Activated T-cell treated with anti-CD3 and anti-CD28 coated beads, Interleukin-2, amount 50 U/mL, for 4 hours (primary cell): ENCODE data around the gene DPCD. TPM values are rescaled to one million over a fixed set of nuclear protein-coding genes. Genes with fewer than 3 reads are reported as not detected.

Experiments
- ATAC-seq, 2 donors: fragments of 200-7000 bp; cut with Tn5 transposase; one replicate each; pipeline ENCODE4 v1.10.0; 2021
- DNase-seq: peaks from one replicate; pipeline ENCODE4 v3.0.0-alpha.2; 2020
- H3K27me3 Mint-ChIP-seq: one replicate; pipeline ENCODE4 v1.8.0; 2021; ENCODE audit warnings: low read depth, mixed read lengths
- H3K36me3 Mint-ChIP-seq: one replicate; pipeline ENCODE4 v1.8.0; 2022; ENCODE audit warnings: mixed read lengths; ENCODE audit not compliant: insufficient read depth
- H3K4me1 Mint-ChIP-seq: one replicate; pipeline ENCODE4 v1.8.0; 2021; ENCODE audit warnings: low read depth, mixed read lengths
- H3K4me3 Mint-ChIP-seq: one replicate; pipeline ENCODE4 v1.8.0; 2021; ENCODE audit warnings: mild to moderate bottlenecking, moderate library complexity, mixed read lengths
- H3K9me3 Mint-ChIP-seq: one replicate; pipeline ENCODE4 v1.8.0; 2021; ENCODE audit warnings: mixed read lengths
- total RNA-seq, 3 donors: library from RNA; stranded (reverse); gene quantifications; one replicate each; pipeline ENCODE4 v1.2.1, GENCODE V29; 2021

Gene DPCD
- total RNA-seq, 3 donors from 2014 or later: 8.5 to 12.2 (median 9.7) TPM

GRCh38 chr10:101595591-101596433, 7.7 kb downstream of the DPCD start:
- Mint-ChIP-seq H3K36me3 (no peaks in the 10 kb centered on the region), H3K9me3 (no peaks in the 10 kb centered on the region), H3K4me3 (no peak overlapping the region), H3K4me1 (no peaks in the 10 kb centered on the region), H3K27me3 (no peaks in the 10 kb centered on the region)
- DNase-seq: no peak
- no peak for ATAC-seq

GRCh38 chr10:101597091-101597900, 9.2 kb downstream of the DPCD start:
- H3K36me3 Mint-ChIP-seq: no peaks in the 10 kb centered on the region
- ATAC-seq: no peak

DNA sequence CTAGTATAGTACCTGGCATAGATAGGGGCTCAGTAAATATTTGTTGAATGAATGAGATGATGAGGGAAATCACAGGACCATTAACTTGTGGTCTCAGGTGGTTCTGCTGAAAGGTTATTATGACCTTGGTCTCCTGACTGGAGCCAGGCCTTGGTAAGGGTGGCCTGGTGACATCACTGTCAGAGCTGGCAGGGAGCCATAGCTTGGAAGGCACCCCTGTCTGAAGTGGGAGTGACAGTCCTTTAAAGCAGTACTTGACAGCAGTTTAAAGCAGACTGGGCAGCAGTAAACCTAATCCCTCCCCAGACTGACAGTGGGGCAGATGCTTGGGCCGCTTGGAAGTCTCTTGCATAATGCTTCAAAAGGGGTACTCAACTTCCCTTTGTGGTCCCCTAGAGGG, 13.4 kb downstream of the DPCD start:
- H3K36me3 Mint-ChIP-seq: no peaks in the 10 kb centered on the region

More at GRCh38 chr10:101597091-101597900, 9.2 kb downstream of the DPCD start:
- no peak for DNase-seq
- Mint-ChIP-seq H3K27me3 (no peaks in the 10 kb centered on the region), H3K4me1 (no peaks in the 10 kb centered on the region), H3K9me3 (no peaks in the 10 kb centered on the region), H3K4me3 (no peak overlapping the region)

DNA sequence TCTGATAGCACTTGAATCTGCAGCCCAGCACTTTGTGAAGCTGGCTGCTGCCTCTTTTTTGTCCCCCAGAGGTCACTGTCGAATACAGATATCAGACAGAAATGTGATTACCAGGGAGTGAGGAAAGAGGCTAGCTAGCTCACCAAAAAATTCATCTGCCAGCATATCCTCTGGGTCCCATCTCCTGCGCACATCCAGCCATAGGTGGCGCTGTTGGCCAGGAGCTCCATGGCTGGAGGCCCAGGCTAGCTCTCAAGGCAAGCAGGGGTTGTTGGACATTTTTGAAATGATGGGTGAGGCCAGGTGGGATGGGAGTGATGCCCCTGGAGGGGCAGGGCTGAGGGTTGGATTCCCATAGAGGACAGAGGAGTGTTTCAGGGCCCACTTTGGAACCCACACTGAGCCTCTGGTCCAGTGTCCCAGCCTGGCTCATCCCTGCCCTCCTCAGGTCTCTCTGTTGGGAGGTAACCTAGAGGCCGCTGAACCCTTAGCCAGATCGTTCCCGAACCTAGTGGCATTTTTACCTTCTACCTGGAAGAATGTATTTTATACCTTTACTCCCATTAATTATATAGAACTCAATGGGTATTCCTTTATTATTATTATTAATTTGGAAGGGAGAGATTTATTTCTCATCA, 14.8 kb downstream of the DPCD start:
- Mint-ChIP-seq H3K4me1 (no peaks in the 10 kb centered on the region), H3K9me3 (no peaks in the 10 kb centered on the region), H3K36me3 (no peaks in the 10 kb centered on the region), H3K27me3 (no peaks in the 10 kb centered on the region), H3K4me3 (no peak overlapping the region)
- peak; percentile 73 to 91 for ATAC-seq
- peak; percentile 28 for DNase-seq

More for the DNA sequence above, 13.4 kb downstream of the DPCD start:
- DNase-seq: no peak
- no peaks in the 10 kb centered on the region for H3K27me3 Mint-ChIP-seq
- H3K4me1 Mint-ChIP-seq: no peaks in the 10 kb centered on the region
- H3K9me3 Mint-ChIP-seq: no peaks in the 10 kb centered on the region
- no peak overlapping the region for H3K4me3 Mint-ChIP-seq
- no peak for ATAC-seq

DNA sequence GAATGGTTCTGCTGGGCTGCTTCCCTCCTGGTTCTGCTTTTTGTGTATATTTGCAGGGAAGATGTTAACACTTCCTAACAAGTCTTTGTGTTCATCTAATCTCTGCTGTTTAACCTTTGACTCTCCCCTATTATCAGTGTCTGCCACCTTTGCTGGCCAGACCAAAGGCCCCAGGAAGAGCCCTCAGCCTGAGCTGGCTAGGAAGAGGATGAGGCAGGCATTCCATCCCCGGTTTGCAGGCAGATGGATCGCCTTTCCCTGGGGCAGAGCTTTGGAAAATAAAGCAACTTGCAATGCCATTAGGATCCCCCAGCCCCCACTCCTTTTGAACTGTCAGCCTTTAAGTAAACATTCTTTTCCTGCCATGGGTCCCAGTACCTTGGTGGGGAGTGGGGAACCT, 19.0 kb downstream of the DPCD start:
- no peak for ATAC-seq
- no peaks in the 10 kb centered on the region for H3K36me3 Mint-ChIP-seq
- no peak overlapping the region for H3K4me3 Mint-ChIP-seq
- H3K4me1 Mint-ChIP-seq: no peaks in the 10 kb centered on the region
- DNase-seq: no peak
- no peaks in the 10 kb centered on the region for H3K9me3 Mint-ChIP-seq
- no peaks in the 10 kb centered on the region for H3K27me3 Mint-ChIP-seq

DNA sequence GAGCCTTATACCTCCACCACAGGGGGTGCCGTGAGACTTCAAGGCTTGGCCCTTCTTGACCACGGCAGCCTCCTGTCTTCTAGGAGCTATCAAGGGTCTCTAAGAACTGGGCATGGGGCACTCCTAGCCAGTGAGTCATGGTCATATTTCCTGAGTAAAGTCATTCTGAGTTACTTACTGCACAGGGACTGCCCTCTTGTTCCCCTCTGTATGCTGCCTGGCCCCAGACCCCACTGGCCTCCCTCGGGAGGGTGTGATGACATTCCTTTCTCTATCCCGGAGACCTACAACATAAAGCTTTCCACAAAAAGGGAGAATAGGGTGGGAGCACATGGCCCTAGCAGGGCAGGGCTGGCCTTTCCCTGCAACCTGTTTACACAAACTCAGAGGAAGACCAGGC, 21.4 kb downstream of the DPCD start:
- H3K4me3 Mint-ChIP-seq: no peak overlapping the region
- no peak for ATAC-seq
- no peaks in the 10 kb centered on the region for H3K9me3 Mint-ChIP-seq
- no peaks in the 10 kb centered on the region for H3K4me1 Mint-ChIP-seq
- H3K36me3 Mint-ChIP-seq: no peaks in the 10 kb centered on the region
- no peak for DNase-seq
- H3K27me3 Mint-ChIP-seq: no peaks in the 10 kb centered on the region

DNA sequence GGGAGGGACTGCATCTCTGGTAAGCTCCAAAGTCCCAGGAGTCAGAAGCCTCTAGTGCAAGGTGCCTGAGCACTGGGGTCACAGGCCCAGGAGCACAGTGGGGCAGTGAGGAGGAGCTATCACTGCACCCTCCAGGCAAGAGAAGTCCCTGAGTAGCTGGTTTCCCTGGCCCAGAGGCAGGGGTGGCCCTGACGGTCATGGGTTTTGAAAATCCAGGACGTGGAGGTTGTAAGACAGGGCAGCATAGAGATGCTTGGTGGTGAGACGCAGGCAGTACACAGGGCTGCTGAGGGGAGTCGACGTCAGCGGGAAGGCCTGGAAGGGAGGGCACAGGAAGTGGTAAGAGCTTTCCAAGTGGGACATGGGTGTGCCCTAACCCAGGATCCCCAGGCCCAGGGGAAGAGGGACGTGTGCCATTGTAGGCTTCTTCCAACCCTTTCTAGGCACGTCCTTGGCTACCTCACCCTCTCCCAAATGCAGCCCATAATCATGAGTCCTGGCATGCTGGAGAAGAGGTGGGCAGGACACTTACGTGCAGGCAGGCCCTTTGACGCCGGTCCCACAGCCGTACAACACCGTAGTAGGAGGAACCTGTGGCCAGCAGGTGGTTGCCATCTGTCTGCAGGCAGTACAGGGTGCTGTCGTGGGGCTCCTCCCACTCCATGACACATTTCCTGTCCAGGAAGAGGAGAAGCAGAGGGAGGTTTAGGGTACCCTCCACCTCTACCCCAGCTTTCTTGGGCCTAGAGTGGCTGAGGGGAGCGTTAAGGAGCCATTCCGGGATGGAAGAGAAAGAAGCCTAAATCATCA, 23.2 kb downstream of the DPCD start:
- H3K4me3 Mint-ChIP-seq: no peak overlapping the region
- no peaks in the 10 kb centered on the region for H3K9me3 Mint-ChIP-seq
- DNase-seq: no peak
- H3K27me3 Mint-ChIP-seq: no peaks in the 10 kb centered on the region
- ATAC-seq: peak in 1 of 2 donors; percentile 59
- H3K36me3 Mint-ChIP-seq: peaks cover 2% of the 10 kb centered on the region
- no peaks in the 10 kb centered on the region for H3K4me1 Mint-ChIP-seq

DNA sequence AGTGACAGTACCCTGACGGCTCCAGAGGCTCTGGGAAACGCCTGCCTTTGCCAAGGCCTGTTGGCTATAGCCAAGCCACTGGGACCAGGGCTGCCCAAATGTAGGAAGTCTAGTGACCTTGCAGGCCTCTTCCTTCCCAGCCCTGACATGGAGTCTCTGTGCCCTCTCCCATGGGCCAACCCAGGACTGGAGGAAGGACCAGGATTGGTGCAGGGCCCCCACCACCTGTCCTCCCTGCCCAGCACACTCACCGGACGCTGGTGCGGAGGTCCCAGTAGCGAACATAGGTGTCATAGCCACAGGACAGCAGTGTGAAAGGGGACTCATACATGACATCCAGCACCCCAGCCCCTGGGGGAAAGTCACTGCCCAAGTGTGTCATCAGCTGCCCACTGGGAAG, 24.0 kb downstream of the DPCD start:
- DNase-seq: no peak
- no peaks in the 10 kb centered on the region for H3K27me3 Mint-ChIP-seq
- H3K4me3 Mint-ChIP-seq: no peak overlapping the region
- ATAC-seq: no peak
- no peaks in the 10 kb centered on the region for H3K4me1 Mint-ChIP-seq
- peaks cover 3% of the 10 kb centered on the region for H3K36me3 Mint-ChIP-seq
- H3K9me3 Mint-ChIP-seq: no peaks in the 10 kb centered on the region

DNA sequence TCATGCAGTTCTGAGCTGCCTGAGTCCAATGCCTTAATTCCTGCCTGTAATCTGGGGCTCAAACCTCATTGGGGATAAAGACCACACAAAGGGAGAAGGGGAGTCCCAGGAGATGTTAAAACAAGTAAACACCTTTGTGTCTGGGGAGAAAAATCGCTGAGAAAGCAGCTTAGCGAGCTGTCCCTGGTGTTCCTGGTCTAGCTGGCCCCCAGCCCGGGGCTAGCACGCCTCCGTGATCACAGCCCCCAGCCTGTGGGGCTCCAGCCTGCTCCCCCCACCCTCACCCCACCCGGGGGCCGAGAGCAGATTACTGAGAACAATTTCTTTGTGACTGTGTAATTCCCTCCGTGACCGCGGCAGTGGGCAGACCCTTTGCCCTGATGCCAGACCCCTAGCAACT, 24.8 kb downstream of the DPCD start:
- Mint-ChIP-seq H3K4me1 (peaks cover under 1% of the 10 kb centered on the region), H3K36me3 (peaks cover 3% of the 10 kb centered on the region), H3K9me3 (no peaks in the 10 kb centered on the region), H3K27me3 (no peaks in the 10 kb centered on the region), H3K4me3 (no peak overlapping the region)
- ATAC-seq: no peak
- DNase-seq: no peak

DNA sequence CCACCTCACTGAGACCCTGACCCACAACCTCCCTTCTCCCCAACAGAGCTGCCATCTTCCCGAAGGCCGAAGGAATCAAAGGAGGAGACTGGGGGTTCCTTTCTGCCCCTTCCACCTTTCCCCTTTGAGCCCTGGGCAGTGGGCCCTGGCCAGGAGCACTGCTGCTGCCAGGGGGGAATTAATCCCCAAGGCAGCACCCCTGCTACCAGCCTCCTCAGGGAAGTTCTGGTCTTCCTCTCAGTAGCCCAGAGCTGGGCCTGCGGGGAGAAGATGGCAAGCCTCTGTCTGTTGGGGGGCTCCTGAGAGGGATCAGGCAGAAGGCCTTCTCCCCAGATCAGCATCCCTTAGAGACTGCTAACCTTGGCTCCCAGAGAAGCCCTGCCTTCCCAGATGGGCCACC, 25.5 kb downstream of the DPCD start:
- DNase-seq (no peak), ATAC-seq (no peak)
- Mint-ChIP-seq H3K27me3 (no peaks in the 10 kb centered on the region), H3K4me3 (no peak overlapping the region), H3K36me3 (peaks cover 7% of the 10 kb centered on the region), H3K4me1 (peaks cover 3% of the 10 kb centered on the region), H3K9me3 (no peaks in the 10 kb centered on the region)

DNA sequence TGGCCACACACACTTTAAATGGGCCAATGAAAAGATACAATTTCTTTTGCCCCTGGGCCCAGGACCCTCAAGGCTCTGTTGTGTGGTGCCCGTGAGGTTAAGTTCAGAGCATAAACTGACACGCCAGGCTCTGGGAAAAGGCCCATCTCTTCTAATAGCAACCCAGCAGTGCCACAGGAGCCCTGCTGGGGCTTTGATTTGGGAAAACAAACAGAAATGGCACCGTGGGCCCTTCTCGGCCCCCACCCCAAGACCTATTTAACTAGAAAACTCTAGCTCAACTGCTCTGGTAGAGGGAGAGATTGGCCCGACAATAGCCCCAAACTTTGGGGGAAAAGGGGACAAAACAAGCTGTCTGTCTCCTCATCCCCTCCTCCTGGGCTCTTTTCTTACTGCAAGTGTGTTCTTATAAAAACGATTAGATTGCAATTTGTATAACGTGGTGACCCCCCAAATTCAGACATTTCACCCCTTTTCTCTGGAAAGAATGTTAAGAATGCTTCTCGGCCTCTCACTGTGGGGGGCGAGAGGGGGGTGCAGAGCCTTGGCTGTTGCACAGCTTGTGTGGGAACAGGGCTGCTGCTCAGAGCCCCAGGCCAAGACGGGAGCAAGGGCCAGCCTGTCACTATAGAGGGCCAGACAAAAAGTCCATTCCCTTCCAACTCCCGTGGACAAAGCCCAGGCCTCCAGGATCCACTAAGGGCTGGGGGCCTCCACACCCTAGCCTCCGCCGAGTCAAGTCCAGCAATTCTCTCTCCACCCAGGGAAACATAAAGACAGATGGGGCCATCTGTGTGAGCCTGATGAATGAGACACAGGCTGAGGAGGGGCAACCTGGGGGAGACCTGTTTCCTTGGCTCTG, 26.8 kb downstream of the DPCD start:
- ATAC-seq (no peak), DNase-seq (no peak)
- Mint-ChIP-seq H3K27me3 (no peaks in the 10 kb centered on the region), H3K36me3 (peaks cover 7% of the 10 kb centered on the region), H3K4me1 (peaks cover 3% of the 10 kb centered on the region), H3K9me3 (no peaks in the 10 kb centered on the region), H3K4me3 (no peak overlapping the region)

GRCh38 chr10:101615525-101616116, 27.5 kb downstream of the DPCD start:
- ATAC-seq (no peak), DNase-seq (no peak)
- Mint-ChIP-seq H3K36me3 (peaks cover 8% of the 10 kb centered on the region), H3K4me1 (peaks cover 3% of the 10 kb centered on the region), H3K4me3 (no peak overlapping the region), H3K9me3 (no peaks in the 10 kb centered on the region), H3K27me3 (no peaks in the 10 kb centered on the region)
